ENCODE results near the gene HNRNPL. TPM values are rescaled to one million over a fixed set of nuclear protein-coding genes. Genes with fewer than 3 reads are reported as not detected.

HNRNPL gene
- total and polyA plus RNA-seq, 2 of the 8 experiments (the other 6 are each of a cell fraction or from before 2014, with no cell fraction given), result 404 to 779 TPM

DNA sequence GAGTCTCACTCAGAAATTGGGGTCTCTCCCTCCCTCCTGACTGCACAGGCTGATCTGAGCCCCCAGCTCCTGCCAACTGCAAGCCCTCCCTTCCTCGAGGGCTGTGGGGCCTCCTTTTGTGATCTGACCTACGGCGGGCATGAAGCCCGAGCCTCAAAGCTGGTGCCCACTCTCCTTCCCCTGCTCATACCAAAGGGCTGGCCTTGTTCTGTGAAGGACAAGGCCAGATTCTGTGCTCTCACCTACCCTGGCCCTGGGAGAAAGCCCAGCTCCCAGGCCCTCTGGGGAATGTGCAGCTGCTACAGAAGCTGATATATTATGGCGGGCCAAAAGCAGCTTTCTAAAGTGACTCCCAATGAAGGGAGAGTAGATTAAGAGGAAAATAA is 9.2 kb downstream of the HNRNPL start:
- Histone ChIP-seq H4K5ac (ENCODE audit: insufficient read length, low read depth, low read length) (no peak overlapping the region), H4K8ac (ENCODE audit: extremely low read depth, insufficient read depth, low read length) (no peak overlapping the region), H3K23me2 (ENCODE audit: low read depth, low read length) (no peaks in the 10 kb centered on the region), H3K18ac (ENCODE audit: extremely low read depth, low read length) (no peak overlapping the region), H4K20me1 (replicated peaks in 1 of 2; ENCODE audit: control insufficient read depth in 1 of 2, insufficient read depth in 2 of 2, low read length in 2 of 2) (peaks cover 36 to 51% of the 10 kb centered on the region in 2 experiments), H3K36me3 (ENCODE audit: control insufficient read depth in 2 of 4, insufficient read depth in 4 of 4, low read length in 3 of 4) (peaks cover 82 to 99% (median 95%) of the 10 kb centered on the region in 4 experiments), H2BK20ac (ENCODE audit: low read length) (no peak overlapping the region), H3K56ac (replicated peaks; ENCODE audit: insufficient read length, low read depth, low read length) (no peak overlapping the region), H2BK120ac (replicated peaks; ENCODE audit: low read depth, low read length) (no peak overlapping the region), H2AK5ac (ENCODE audit: low read depth, low read length) (no peak overlapping the region), H2BK12ac (ENCODE audit: low read depth, low read length) (no peak overlapping the region), H3K14ac (ENCODE audit: insufficient read length) (no peak overlapping the region), H3K4ac (replicated peaks; ENCODE audit: insufficient read length, low read depth, low read length) (no peak overlapping the region), H3K4me1 (replicated peaks in 1 of 4; ENCODE audit: control insufficient read depth in 3 of 4, insufficient read depth in 4 of 4, low read length in 3 of 4) (no peaks in the 10 kb centered on the region), H3K79me2 (ENCODE audit: control insufficient read depth in 1 of 2, insufficient read depth in 2 of 2, low read length in 2 of 2) (peaks cover 0 to 43% of the 10 kb centered on the region in 2 experiments; a peak in 2 of 4 replicates), H3K27me3 (replicated peaks in 1 of 4; ENCODE audit: control insufficient read depth in 3 of 4, extremely low read depth in 1 of 4, insufficient read depth in 3 of 4, low read length in 3 of 4) (no peaks in the 10 kb centered on the region; a peak in 1 of 7 replicates), H3K79me1 (ENCODE audit: low read depth, low read length) (peaks cover 9% of the 10 kb centered on the region; the same call in 1 of the 2 replicates), H3K4me2 (ENCODE audit: insufficient read depth in 1 of 2, low read depth in 2 of 2, low read length in 2 of 2) (no peak overlapping the region), H3K27ac (ENCODE audit: low read depth, low read length) (no peak overlapping the region), H2BK15ac (ENCODE audit: low read length) (no peak overlapping the region), H3K9me3 (ENCODE audit: insufficient read depth in 2 of 2, low read depth in 1 of 2, low read length in 1 of 2) (no peaks in the 10 kb centered on the region), H3K4me3 (ENCODE audit: extremely low read depth in 1 of 4, insufficient read depth in 2 of 4, low read depth in 3 of 4, low read length in 4 of 4) (no peak overlapping the region), H3K9ac (replicated peaks in 1 of 4; ENCODE audit: extremely low read depth in 1 of 4, low read depth in 3 of 4, low read length in 3 of 4) (no peak overlapping the region), H4K91ac (replicated peaks; ENCODE audit: insufficient read length, low read length) (no peak overlapping the region), H2BK5ac (ENCODE audit: low read depth, low read length) (no peak overlapping the region), H3K23ac (ENCODE audit: insufficient read length) (no peak overlapping the region), H2AFZ (ENCODE audit: low read length) (no peak overlapping the region)
- TF ChIP-seq SIN3A (conservative IDR thresholded peaks at IDR 0.05 in 1 of 2, IDR thresholded peaks at IDR 0.05 in 1 of 2; ENCODE audit: low read depth in 1 of 2, low read length in 2 of 2) (no peak), ZNF274 (IDR thresholded peaks at IDR 0.05; ENCODE audit: borderline replicate concordance, extremely low read depth, low read length) (no peak)
- TF ChIP-seq, protein P1, sequence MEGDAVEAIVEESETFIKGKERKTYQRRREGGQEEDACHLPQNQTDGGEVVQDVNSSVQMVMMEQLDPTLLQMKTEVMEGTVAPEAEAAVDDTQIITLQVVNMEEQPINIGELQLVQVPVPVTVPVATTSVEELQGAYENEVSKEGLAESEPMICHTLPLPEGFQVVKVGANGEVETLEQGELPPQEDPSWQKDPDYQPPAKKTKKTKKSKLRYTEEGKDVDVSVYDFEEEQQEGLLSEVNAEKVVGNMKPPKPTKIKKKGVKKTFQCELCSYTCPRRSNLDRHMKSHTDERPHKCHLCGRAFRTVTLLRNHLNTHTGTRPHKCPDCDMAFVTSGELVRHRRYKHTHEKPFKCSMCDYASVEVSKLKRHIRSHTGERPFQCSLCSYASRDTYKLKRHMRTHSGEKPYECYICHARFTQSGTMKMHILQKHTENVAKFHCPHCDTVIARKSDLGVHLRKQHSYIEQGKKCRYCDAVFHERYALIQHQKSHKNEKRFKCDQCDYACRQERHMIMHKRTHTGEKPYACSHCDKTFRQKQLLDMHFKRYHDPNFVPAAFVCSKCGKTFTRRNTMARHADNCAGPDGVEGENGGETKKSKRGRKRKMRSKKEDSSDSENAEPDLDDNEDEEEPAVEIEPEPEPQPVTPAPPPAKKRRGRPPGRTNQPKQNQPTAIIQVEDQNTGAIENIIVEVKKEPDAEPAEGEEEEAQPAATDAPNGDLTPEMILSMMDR (IDR thresholded peaks at IDR 0.05; ENCODE audit: control extremely low read depth in 1 of 3, insufficient read depth in 1 of 3, low read depth in 1 of 3, low read length in 3 of 3), result no peak
- no peak for DNase-seq (ENCODE audit: low read depth in 1 of 2, low spot score in 2 of 2)
- CTCF ChIA-PET (ENCODE audit: partially characterized antibody), result interaction anchor here (0.7 kb wide), 1 partner anchor 38 kb away, joined by 3 read pairs; no protein-coding TSS in a partner anchor
- 91% methylated on average over 5 of the region's 5 CpGs; no CpG with 5 or more reads in 1 of the 2 experiments for WGBS, 2 experiments (ENCODE audit: extremely low coverage in 1 of 2, insufficient coverage in 1 of 2, insufficient read length in 1 of 2, insufficient replicate concordance in 2 of 2, low coverage in 1 of 2, low lambda C conversion rate in 2 of 2, missing lambda C conversion rate in 1 of 2)
- FAIRE-seq, result no peak
- POLR2A ChIA-PET (ENCODE audit: partially characterized antibody), result interaction anchor here (0.8 to 14.2 kb wide), 16 partner anchors 5 to 103 kb away, joined by 3 to 376 read pairs (median 4); partner anchors contain the start of genes ECH1, HNRNPL and LGALS4

Measured in H1 (cell line).